GM12865 (cell line): Measurements from ENCODE around the gene GCK.

Experiments
- DNase-seq: peaks from one replicate; pipeline ENCODE4 v3.0.0; 2010; ENCODE audit warnings: low read depth
- H3K4me3 ChIP-seq: 2 replicates; pipeline ENCODE4 v1.5.1; 2011; ENCODE audit warnings: mild to moderate bottlenecking, low read depth, low read length, control low read depth
- CTCF ChIP-seq: IDR thresholded peaks from 2 replicates; pipeline ENCODE4 v1.5.1; 2011; ENCODE audit warnings: low read length, control low read depth, low read depth, inconsistent platforms; ENCODE audit not compliant: insufficient read depth; ENCODE audit errors: missing control alignments

The GCK gene

GRCh38 chr7:44142028-44142427 is 47.2 kb downstream of the GCK start:
- H3K4me3 ChIP-seq, result no peak overlapping the region
- no peak for TF ChIP-seq CTCF
- no peak for DNase-seq

- TF ChIP-seq CTCF, result no peak
- no peak for DNase-seq
- no peak within 1 kb of the TSS for H3K4me3 ChIP-seq
Observed at GRCh38 chr7:44141221-44141850, 47.9 kb downstream of the GCK start, which contains the start of gene MYL7. TSS of gene MYL7 (minus strand) at chr7:44141332. CDS start at chr7:44141305, 27 bp downstream.

GRCh38 chr7:44140341-44140740 is 48.9 kb downstream of the GCK start:
- TF ChIP-seq CTCF, result no peak
- H3K4me3 ChIP-seq, result no peak overlapping the region
- no peak for DNase-seq

GRCh38 chr7:44139311-44140010 is 49.8 kb downstream of the GCK start:
- DNase-seq, result no peak
- H3K4me3 ChIP-seq, result no peak overlapping the region
- TF ChIP-seq CTCF, result no peak

GRCh38 chr7:44138698-44139097 is 50.5 kb downstream of the GCK start:
- TF ChIP-seq CTCF, result no peak
- no peak overlapping the region for H3K4me3 ChIP-seq
- no peak for DNase-seq

- no peak for TF ChIP-seq CTCF
Observed at GRCh38 chr7:44136731-44137130, 52.5 kb downstream of the GCK start.

More at GRCh38 chr7:44136731-44137130, 52.5 kb downstream of the GCK start:
- no peak overlapping the region for H3K4me3 ChIP-seq
- DNase-seq, result no peak
